HFFc6 (cell line): ENCODE results near the gene ZNRF4. TPM values are rescaled to one million over a fixed set of nuclear protein-coding genes. Genes with fewer than 3 reads are reported as not detected.
"Not testable (repeated sequence)": the region's sequence is repeated elsewhere in the genome, so short reads cannot be mapped to it uniquely, and the experiment has no call there.

ENCODE experiments used
- DNase-seq: peaks from one replicate; pipeline ENCODE4 v3.0.0-alpha.2; 2018
- H3K27ac Mint-ChIP-seq: 2 replicates; pipeline ENCODE4 v1.8.0; 2020; ENCODE audit warnings: mild to moderate bottlenecking, mixed read lengths
- H3K27me3 Mint-ChIP-seq: 2 replicates; pipeline ENCODE4 v1.8.0; 2021; ENCODE audit warnings: mild to moderate bottlenecking, moderate library complexity, mixed read lengths; ENCODE audit not compliant: insufficient read depth
- H3K36me3 Mint-ChIP-seq: 2 replicates; pipeline ENCODE4 v1.8.0; 2021; ENCODE audit warnings: low read depth, mixed read lengths
- H3K4me1 Mint-ChIP-seq: 2 replicates; pipeline ENCODE4 v1.8.0; 2020; ENCODE audit warnings: low read depth, mixed read lengths
- H3K4me3 Mint-ChIP-seq: 2 replicates; pipeline ENCODE4 v1.8.0; 2020; ENCODE audit warnings: mild to moderate bottlenecking, moderate library complexity, mixed read lengths
- H3K9me3 Mint-ChIP-seq: 2 replicates; pipeline ENCODE4 v1.8.0; 2020; ENCODE audit warnings: mild to moderate bottlenecking, mixed read lengths
- CTCF ChIP-seq: fragments of 200-600 bp; sonication (generic); IDR thresholded peaks from 2 replicates; pipeline ENCODE4 v1.5.0; 2021; ENCODE audit warnings: antibody characterized with exemption, mild to moderate bottlenecking
- long read RNA-seq: library from polyadenylated mRNA; unstranded; transcript quantifications from one replicate; pipeline ENCODE4 v2.0.0, GENCODE V29; 2019
- total RNA-seq, 6 experiments: library from RNA; stranded (reverse); fragmentation: NEBNext Ultra II Directional; extraction: Animal tissue kit (Norgen Biotek cat#: 25700); gene quantifications; 2 replicates in 1 of 6; 3 replicates in 5 of 6; pipeline ENCODE4 v1.2.3, GENCODE V29; 2021

The ZNRF4 gene
- not detected for total RNA-seq
- long read RNA-seq: 0 reads

- H3K27ac Mint-ChIP-seq: no peak within 1 kb of the TSS
- H3K36me3 Mint-ChIP-seq: no peaks in the 10 kb centered on the region
- TF ChIP-seq CTCF: no peak
- no peak for DNase-seq
- peaks cover 8% of the 10 kb centered on the region for H3K27me3 Mint-ChIP-seq
- no peak within 1 kb of the TSS for H3K4me3 Mint-ChIP-seq
- no peaks in the 10 kb centered on the region for H3K4me1 Mint-ChIP-seq
- no peaks in the 10 kb centered on the region; the same call in 1 of the 2 replicates for H3K9me3 Mint-ChIP-seq
Measured at GRCh38 chr19:5455367-5456129, at the start of gene ZNRF4. ZNRF4 (plus strand) TSS chr19:5455417; CDS start chr19:5455492, 75 bp downstream.

GRCh38 chr19:5406198-5406597, 49.0 kb upstream of the ZNRF4 start:
- not testable (repeated sequence) for H3K36me3 Mint-ChIP-seq, H3K27ac Mint-ChIP-seq, H3K4me1 Mint-ChIP-seq, DNase-seq, H3K4me3 Mint-ChIP-seq, H3K9me3 Mint-ChIP-seq
- H3K27me3 Mint-ChIP-seq: peaks cover 18% of the 10 kb centered on the region

GRCh38 chr19:5406816-5407215, 48.4 kb upstream of the ZNRF4 start:
- H3K27me3 Mint-ChIP-seq: peaks cover 16% of the 10 kb centered on the region
- no peak for DNase-seq
- no peak overlapping the region for H3K27ac Mint-ChIP-seq
- H3K36me3 Mint-ChIP-seq: 0 out of 2 replicates have a peak, but pooled peaks cover 6% of the 10 kb centered on the region
- no peak overlapping the region for H3K4me3 Mint-ChIP-seq
- no peak for TF ChIP-seq CTCF
- H3K9me3 Mint-ChIP-seq: no peaks in the 10 kb centered on the region; the same call in 1 of the 2 replicates
- no peaks in the 10 kb centered on the region for H3K4me1 Mint-ChIP-seq

- DNase-seq: peak; percentile 32
- 0 out of 2 replicates have a peak, but pooled peaks cover 6% of the 10 kb centered on the region for H3K36me3 Mint-ChIP-seq
- TF ChIP-seq CTCF: no peak
- H3K4me3 Mint-ChIP-seq: no peak overlapping the region
- peaks cover 17% of the 10 kb centered on the region for H3K27me3 Mint-ChIP-seq
- H3K27ac Mint-ChIP-seq: no peak overlapping the region
- no peaks in the 10 kb centered on the region; the same call in 1 of the 2 replicates for H3K9me3 Mint-ChIP-seq
- no peaks in the 10 kb centered on the region for H3K4me1 Mint-ChIP-seq
Measured at GRCh38 chr19:5407356-5407755, 47.9 kb upstream of the ZNRF4 start.

GRCh38 chr19:5417495-5418436, 37.5 kb upstream of the ZNRF4 start:
- H3K9me3 Mint-ChIP-seq: no peaks in the 10 kb centered on the region; the same call in 1 of the 2 replicates
- H3K4me1 Mint-ChIP-seq: no peaks in the 10 kb centered on the region
- no peak for DNase-seq
- H3K36me3 Mint-ChIP-seq: no peaks in the 10 kb centered on the region
- H3K27ac Mint-ChIP-seq: no peak overlapping the region
- no peak for TF ChIP-seq CTCF
- H3K4me3 Mint-ChIP-seq: no peak overlapping the region
- H3K27me3 Mint-ChIP-seq: peaks cover 52% of the 10 kb centered on the region
